Measurements from ENCODE around the gene ZNF14.
"Not testable (repeated sequence)": the region's sequence is repeated elsewhere in the genome, so short reads cannot be mapped to it uniquely, and the experiment has no call there.

Gene ZNF14

GRCh38 chr19:19746286-19747213, 13.6 kb upstream of the ZNF14 start:
- DNase-seq: no peak

- DNase-seq: no peak
Measured at GRCh38 chr19:19745496-19746285, 12.8 kb upstream of the ZNF14 start.

DNA sequence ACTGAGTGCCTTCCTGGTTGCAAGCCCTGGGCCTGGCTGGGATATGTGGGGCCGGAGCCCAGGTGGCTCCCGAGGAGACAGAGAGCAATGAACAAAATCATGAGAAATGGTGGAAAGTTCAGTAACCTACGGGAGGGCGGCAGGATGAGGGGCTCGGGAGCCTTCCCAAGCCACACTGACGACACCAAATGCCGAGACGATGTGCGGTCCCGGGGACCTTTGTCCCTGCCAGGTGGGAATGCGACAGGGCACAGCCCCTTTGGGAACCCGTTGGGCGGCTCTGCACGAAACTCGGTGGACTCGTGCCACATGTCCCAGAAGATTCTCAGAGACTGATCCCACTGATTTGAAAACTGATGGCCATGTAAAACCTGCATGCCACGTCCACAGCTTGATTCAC, 11.7 kb upstream of the ZNF14 start:
- no peak for DNase-seq

DNA sequence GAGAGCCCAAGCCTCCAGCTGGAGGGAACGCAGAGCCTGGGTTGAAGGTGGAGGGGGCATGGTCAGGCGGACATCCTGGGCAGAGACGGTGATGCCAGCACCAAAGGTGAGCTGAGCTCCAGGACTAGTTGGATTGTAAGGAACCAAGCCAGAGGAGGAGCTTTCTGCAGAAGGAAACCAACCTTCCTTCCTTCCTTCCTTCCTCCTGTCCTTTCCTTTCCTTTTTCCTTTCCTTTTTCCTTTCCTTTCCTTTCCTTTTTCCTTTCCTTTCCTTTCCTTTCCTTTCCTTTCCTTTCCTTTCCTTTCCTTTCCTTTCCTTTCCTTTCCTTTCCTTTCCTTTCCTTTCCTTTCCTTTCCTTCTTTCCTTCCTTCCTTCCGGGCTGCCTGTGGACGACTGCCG, 11.0 kb upstream of the ZNF14 start:
- DNase-seq: not testable (repeated sequence)

DNA sequence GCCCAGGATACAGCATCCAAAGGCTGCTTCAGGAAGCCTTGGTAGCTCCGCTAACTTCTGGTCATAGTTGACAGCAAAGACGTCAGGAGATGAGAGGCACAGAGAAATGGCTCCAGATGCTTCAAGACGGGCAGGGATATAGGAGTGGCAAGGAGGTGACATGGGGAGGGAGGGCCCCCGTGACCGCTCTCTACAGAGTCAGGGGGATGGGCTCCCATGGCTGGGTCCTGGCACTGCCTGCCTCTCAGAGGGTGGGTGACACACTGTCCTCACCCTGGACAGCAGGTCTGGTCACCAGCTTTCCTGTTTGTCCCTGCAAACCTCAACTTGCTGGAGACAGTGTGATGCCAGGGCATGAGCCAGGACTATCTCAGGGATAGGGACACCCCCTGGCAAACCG, 10.3 kb upstream of the ZNF14 start:
- DNase-seq: no peak

DNA sequence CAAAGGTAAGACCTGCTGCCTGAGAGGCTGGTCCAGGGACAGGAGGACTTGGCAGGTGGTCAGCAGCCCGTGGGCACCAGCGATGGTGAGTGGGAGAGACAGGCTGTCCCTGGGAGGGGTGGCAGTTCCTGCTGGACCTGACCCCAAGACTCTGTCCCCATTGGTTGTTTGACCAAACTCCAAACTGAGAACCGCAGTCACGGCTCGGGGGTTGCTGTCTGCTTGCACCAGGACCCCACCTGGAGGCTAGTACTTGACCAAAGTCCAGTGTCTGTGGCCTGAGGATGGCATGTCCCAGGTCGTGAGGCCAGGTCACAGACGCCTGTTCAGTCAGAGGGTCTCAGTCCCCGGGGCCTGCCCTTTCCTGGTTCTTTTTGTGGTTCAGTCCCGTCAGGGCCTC, 9.9 kb upstream of the ZNF14 start:
- DNase-seq: no peak

DNA sequence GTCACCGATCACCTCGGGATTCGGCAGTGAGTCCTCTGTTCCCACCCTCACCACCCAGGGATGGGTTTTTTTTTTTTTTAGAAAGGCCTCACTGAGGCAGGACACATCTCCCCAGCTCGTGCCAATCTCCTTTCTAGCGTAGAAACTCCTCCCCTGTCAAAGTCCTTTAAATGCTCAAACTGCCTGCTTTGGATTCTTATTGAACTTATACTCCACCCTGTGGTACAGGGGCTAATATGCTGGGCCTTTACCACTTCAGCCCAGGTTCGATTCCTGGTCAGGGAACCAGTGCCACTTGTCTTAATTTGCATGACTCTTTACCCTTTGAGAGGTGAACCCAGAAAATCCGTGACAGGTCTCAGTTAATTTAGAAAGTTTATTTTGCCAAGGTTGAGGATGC, 8.3 kb upstream of the ZNF14 start:
- DNase-seq: no peak

DNA sequence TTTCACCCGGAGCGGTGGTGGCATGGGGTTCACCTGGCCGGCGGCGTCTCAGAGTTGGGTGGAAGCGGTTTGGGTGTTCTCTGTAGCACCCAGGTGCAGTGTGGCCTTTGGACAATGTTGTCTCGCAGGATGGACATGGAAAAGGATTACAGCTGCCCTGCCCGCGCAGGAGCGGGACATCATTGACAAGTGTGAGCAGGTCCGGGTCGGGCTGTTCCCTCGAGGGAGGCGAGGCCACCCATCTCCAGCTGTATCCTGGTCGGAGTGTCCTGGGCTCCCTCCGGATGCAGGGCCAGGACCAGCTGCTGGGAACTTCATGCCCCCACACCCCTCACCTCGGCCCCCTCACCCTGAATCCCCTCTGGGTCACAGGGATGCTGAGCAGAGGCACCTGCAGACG, 7.8 kb upstream of the ZNF14 start:
- DNase-seq: no peak

GRCh38 chr19:19738564-19738963, 5.7 kb upstream of the ZNF14 start:
- DNase-seq: no peak

GRCh38 chr19:19737559-19738332, 4.8 kb upstream of the ZNF14 start:
- no peak for DNase-seq

GRCh38 chr19:19721896-19722295, 11.0 kb downstream of the ZNF14 start:
- DNase-seq: no peak

DNA sequence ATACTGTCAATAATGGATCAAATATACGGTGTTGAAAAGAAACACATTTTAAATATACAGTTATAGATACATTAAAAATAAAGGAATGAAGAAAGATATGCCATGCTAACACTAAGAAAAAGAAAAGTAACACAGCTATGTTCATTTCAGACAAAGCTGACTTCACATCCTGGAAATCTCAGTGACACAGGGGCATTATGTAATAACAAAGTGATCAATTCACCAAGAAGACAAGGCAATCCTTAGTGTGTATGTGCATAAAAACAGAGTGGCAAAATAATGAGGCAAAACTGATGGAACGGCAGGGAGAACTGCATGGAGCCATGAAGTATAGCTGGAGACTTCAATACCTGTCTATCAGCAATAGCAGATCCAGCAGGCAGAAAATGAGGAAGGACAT, 13.1 kb downstream of the ZNF14 start:
- DNase-seq: no peak

GRCh38 chr19:19711934-19712828, 20.7 kb downstream of the ZNF14 start:
- DNase-seq: no peak

GRCh38 chr19:19711306-19711933, 21.5 kb downstream of the ZNF14 start:
- DNase-seq: no peak

GRCh38 chr19:19710506-19710905, 22.4 kb downstream of the ZNF14 start:
- no peak for DNase-seq

- DNase-seq: no peak
Measured at GRCh38 chr19:19704836-19705235, 28.1 kb downstream of the ZNF14 start.

DNA sequence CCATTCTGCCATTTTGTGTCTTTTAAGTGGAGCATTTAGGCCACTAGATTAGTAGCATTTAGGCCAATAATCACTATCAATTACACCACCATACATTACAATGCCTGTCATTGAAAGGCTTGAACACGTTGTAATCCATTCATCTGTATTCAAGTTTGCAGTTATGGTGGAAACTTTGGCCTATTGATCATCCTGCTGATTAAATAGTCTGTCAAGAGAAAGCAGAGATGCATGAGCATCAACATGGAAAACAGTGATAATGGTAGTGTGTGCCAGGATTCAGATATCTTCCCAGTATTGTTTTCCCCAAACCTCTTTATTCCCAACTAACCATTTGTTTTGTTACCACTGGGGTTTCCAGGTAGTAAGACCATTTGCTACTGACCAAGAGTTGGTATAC, 32.4 kb downstream of the ZNF14 start:
- not testable (repeated sequence) for DNase-seq

DNA sequence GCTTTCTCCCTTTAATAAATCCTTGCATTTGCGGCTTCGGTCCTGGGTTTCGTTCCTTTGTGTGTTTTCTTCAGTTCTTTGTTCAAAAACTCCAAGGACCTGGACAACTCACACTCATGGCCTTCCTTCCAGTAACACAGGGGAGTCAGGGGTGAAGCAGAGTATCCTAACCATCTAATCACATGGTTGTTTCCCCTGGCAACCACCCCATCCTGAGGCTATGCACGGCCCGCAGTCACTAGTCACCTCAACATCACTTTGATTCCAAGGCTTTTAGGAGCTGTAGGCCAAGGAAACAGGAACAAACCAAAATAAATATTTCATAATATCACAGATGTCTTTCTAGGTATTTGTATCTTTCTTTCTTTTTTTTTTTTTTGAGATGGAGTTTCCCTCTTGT, 35.3 kb downstream of the ZNF14 start:
- DNase-seq: no peak

DNA sequence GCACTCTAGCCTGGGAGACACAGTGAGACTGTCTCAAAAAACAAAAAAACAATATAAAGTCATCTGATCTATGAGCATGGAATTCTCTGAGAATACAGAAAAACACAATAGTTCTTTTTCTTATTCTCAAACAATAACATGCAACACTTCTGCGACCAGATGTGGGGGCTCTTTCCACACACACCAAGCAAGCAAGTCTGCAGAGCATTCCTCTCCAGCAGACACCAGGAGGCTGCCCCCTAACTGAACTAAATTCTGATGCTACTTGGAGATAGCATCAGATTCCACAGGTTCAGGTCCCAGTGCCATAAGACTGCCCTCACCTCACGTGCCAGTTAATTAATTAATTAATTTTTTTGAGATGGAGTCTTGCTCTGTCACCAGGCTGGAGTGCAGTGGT, 36.5 kb downstream of the ZNF14 start:
- no peak for DNase-seq

GRCh38 chr19:19691683-19692082, 41.2 kb downstream of the ZNF14 start:
- no peak for DNase-seq

- not testable (repeated sequence) for DNase-seq
Measured at GRCh38 chr19:19689023-19689422, 43.9 kb downstream of the ZNF14 start.

DNA sequence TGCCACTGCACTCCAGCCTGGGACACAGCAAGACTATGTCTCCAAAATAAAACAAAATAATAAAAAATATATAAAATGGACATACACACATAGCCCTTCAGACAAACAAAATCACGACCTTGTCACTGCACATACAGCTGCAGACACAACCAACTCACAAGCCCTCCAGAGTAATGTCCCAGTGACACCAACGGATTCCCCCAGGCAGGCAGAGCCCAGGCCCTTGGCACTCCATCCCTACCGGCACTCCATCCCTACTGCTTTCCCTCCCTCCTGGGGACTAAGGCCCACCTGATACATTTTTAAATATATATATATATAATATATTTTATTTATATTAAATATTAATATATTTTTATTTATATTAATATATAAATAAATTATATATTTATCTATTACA, 45.8 kb downstream of the ZNF14 start:
- no peak for DNase-seq
